HepG2 (cell line): ENCODE data around the gene LLGL2. TPM values are rescaled to one million over a fixed set of nuclear protein-coding genes. Genes with fewer than 3 reads are reported as not detected.

Experiments used
- CBX1 ChIP-seq: IDR thresholded peaks from one replicate; pipeline ENCODE4 v1.6.1; 2016; ENCODE audit warnings: antibody characterized with exemption, low read depth
- DMAP1 ChIP-seq: IDR thresholded peaks from 2 replicates; pipeline ENCODE4 v1.6.1; 2016
- EED ChIP-seq: sonication (generic); formaldehyde crosslinking; IDR thresholded peaks from 2 replicates; pipeline ENCODE4 v1.5.0; 2020; ENCODE audit warnings: mild to moderate bottlenecking, missing genetic modification reagents
- MAFK ChIP-seq, 2 experiments: IDR thresholded peaks in 1 of 2; conservative IDR thresholded peaks in 1 of 2; 2 replicates each; pipeline ENCODE4 v1.6.1; 2011; ENCODE audit warnings: improper control_type of control experiment in 2 of 2, low read length in 2 of 2
- MXD4 ChIP-seq: IDR thresholded peaks from 2 replicates; pipeline ENCODE4 v1.6.1; 2016; ENCODE audit warnings: mild to moderate bottlenecking, missing biosample characterization, missing genetic modification reagents
- MXI1 ChIP-seq: IDR thresholded peaks from 3 replicates; pipeline ENCODE4 v1.6.1; 2012; ENCODE audit warnings: low read depth, low read length, inconsistent platforms, borderline replicate concordance
- NFIB ChIP-seq: sonication (generic); formaldehyde crosslinking; IDR thresholded peaks from 2 replicates; pipeline ENCODE4 v1.9.0; 2021; ENCODE audit warnings: missing genetic modification reagents, mild to moderate bottlenecking, borderline replicate concordance
- NFKB2 ChIP-seq: sonication (generic); formaldehyde crosslinking; IDR thresholded peaks from 2 replicates; pipeline ENCODE4 v1.4.0; 2020; ENCODE audit warnings: missing genetic modification reagents, borderline replicate concordance
- PHB2 ChIP-seq: fragments of 450-650 bp; IDR thresholded peaks from 2 replicates; pipeline ENCODE4 v1.6.1; 2018; ENCODE audit not compliant: partially characterized antibody
- SMYD3 ChIP-seq: sonication (generic); formaldehyde crosslinking; IDR thresholded peaks from 2 replicates; pipeline ENCODE4 v1.8.1; 2023; ENCODE audit warnings: mild to moderate bottlenecking, missing genetic modification reagents
- TAF15 ChIP-seq: fragments of 200-400 bp; formaldehyde crosslinking; IDR thresholded peaks from one replicate; pipeline ENCODE4 v1.6.1; 2018; ENCODE audit warnings: mild to moderate bottlenecking, low read depth, low read length; ENCODE audit not compliant: poor library complexity, severe bottlenecking
- ZKSCAN1 ChIP-seq: fragments of 150-350 bp; IDR thresholded peaks from 2 replicates; pipeline ENCODE4 v1.6.1; 2014; ENCODE audit warnings: low read length
- ZMYM4 ChIP-seq: sonication (generic); formaldehyde crosslinking; IDR thresholded peaks from 2 replicates; pipeline ENCODE4 v1.8.1; 2023; ENCODE audit warnings: mild to moderate bottlenecking, missing genetic modification reagents
- ZNF326 ChIP-seq: sonication (generic); formaldehyde crosslinking; IDR thresholded peaks from 2 replicates; pipeline ENCODE4 v1.4.0; 2020; ENCODE audit warnings: missing genetic modification reagents, borderline replicate concordance
- ZNF350 ChIP-seq: sonication (generic); formaldehyde crosslinking; IDR thresholded peaks from 2 replicates; pipeline ENCODE4 v1.4.0; 2020; ENCODE audit warnings: mild to moderate bottlenecking, low read depth, missing genetic modification reagents, borderline replicate concordance
- ZNF484 ChIP-seq: sonication (generic); formaldehyde crosslinking; IDR thresholded peaks from 2 replicates; pipeline ENCODE4 v1.5.1; 2020; ENCODE audit warnings: mild to moderate bottlenecking, low read depth, missing genetic modification reagents, borderline replicate concordance
- ZNF572 ChIP-seq: sonication (generic); formaldehyde crosslinking; IDR thresholded peaks from 2 replicates; pipeline ENCODE4 v1.5.1; 2020; ENCODE audit warnings: mild to moderate bottlenecking, missing genetic modification reagents
- ZNF589 ChIP-seq: sonication (generic); formaldehyde crosslinking; conservative IDR thresholded peaks from 2 replicates; pipeline ENCODE4 v1.8.0; 2022; ENCODE audit warnings: mild to moderate bottlenecking, moderate library complexity, missing genetic modification reagents
- ZNF724P ChIP-seq: sonication (generic); formaldehyde crosslinking; IDR thresholded peaks from 2 replicates; pipeline ENCODE4 v1.8.0; 2022; ENCODE audit warnings: missing genetic modification reagents, borderline replicate concordance
- polyA plus RNA-seq, 8 experiments: library from polyadenylated mRNA; depleted of rRNA in 3 of 8; stranded (reverse) in 7 of 8; unstranded in 1 of 8; fragments of >200 nt; fragmentation: Illumina TruSeq in 4 of 8; extraction: Trizol in 4 of 8; gene quantifications; 2 replicates each; pipeline versions ENCODE4 v1.2.1 to v1.2.3, GENCODE V29; 2011 to 2016; ENCODE audit warnings: low read depth in 4 of 8, missing spikeins in 1 of 8, mixed read lengths in 1 of 8; ENCODE audit not compliant: insufficient read depth in 1 of 8
- total RNA-seq, 5 experiments: library from RNA; depleted of rRNA; stranded (reverse); fragments of >200 nt; fragmentation: Illumina TruSeq; extraction: Trizol; gene quantifications; 2 replicates each; pipeline ENCODE4 v1.2.3, GENCODE V29; 2016; ENCODE audit warnings: low read depth in 1 of 5
- TF ChIP-seq, protein P1 (sequence below): sonication (generic); formaldehyde crosslinking; IDR thresholded peaks from 2 replicates; pipeline ENCODE4 v1.8.1; 2023; ENCODE audit warnings: mild to moderate bottlenecking, missing genetic modification reagents
- TF ChIP-seq, protein P2 (sequence below): sonication (generic); formaldehyde crosslinking; IDR thresholded peaks from 2 replicates; pipeline ENCODE4 v1.5.1; 2020; ENCODE audit warnings: mild to moderate bottlenecking, missing genetic modification reagents, moderate library complexity
- TF ChIP-seq, protein P3 (sequence below): sonication (generic); formaldehyde crosslinking; IDR thresholded peaks from 2 replicates; pipeline ENCODE4 v1.4.0; 2020; ENCODE audit warnings: missing genetic modification reagents

LLGL2 gene
- total and polyA plus RNA-seq, 2 of the 13 experiments (the other 11 are each of a cell fraction or from before 2014, with no cell fraction given) = 83.0 to 86.7 TPM

DNA sequence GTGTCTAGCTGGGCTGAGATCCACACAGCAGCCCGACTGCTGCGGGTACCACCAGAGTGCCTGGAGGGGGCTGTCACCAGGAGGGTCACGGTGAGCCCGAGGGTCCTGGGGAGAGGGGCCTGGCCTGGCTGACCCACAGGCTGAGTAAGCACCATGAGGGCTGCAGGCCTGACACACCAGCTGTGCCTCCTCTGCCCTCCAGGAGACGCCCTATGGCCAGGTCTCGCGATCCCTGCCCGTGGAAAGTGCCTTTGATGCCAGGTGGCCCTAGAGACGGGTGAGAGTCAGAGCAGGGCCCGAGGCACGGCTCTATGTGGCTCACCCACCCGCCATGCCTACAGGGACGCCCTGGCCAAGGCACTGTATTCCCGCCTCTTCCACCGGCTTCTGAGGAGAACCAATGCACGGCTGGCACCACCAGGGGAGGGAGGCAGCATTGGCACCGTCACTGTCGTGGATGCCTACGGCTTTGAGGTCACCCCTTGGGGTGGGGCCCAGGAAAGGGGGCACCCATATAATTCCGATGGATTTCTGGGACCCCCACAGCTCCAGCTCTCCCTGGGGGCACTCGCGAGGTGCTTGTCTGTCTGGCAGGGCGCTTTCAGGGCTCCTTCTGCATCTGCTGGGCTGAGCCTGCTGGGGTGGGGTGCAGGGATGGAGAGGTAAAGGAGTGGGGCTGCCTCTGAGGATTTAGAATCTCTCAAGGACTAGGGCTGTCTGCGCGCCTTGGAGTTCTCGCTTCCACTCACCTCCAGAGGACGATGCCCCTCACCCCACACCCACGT lies 69.2 kb downstream of the LLGL2 start (continued):
- TF ChIP-seq, protein P1, sequence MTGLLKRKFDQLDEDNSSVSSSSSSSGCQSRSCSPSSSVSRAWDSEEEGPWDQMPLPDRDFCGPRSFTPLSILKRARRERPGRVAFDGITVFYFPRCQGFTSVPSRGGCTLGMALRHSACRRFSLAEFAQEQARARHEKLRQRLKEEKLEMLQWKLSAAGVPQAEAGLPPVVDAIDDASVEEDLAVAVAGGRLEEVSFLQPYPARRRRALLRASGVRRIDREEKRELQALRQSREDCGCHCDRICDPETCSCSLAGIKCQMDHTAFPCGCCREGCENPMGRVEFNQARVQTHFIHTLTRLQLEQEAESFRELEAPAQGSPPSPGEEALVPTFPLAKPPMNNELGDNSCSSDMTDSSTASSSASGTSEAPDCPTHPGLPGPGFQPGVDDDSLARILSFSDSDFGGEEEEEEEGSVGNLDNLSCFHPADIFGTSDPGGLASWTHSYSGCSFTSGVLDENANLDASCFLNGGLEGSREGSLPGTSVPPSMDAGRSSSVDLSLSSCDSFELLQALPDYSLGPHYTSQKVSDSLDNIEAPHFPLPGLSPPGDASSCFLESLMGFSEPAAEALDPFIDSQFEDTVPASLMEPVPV = 0 out of 2 replicates have a peak, but pooled peaks have one; percentile 32
- TF ChIP-seq MAFK (conservative IDR thresholded peaks at IDR 0.05 in 1 of 2, IDR thresholded peaks at IDR 0.05 in 1 of 2; ENCODE audit: low read length in 2 of 2) = no peak
- 0 out of 2 replicates have a peak, but pooled peaks have one; percentile 67 for TF ChIP-seq NFIB (CRISPR knock-in tag)
- TF ChIP-seq ZNF589 (CRISPR knock-in tag) = no peak
- no peak for TF ChIP-seq ZNF350 (CRISPR knock-in tag)
- TF ChIP-seq DMAP1 (CRISPR knock-in tag) = no peak
- no peak for TF ChIP-seq SMYD3 (CRISPR knock-in tag)
- TF ChIP-seq EED (CRISPR knock-in tag) = no peak
- no peak for TF ChIP-seq CBX1
- TF ChIP-seq ZNF326 (CRISPR knock-in tag) = no peak
- 0 out of 2 replicates have a peak, but pooled peaks have one; percentile 48 for TF ChIP-seq ZNF484 (CRISPR knock-in tag)
- TF ChIP-seq, protein P2, sequence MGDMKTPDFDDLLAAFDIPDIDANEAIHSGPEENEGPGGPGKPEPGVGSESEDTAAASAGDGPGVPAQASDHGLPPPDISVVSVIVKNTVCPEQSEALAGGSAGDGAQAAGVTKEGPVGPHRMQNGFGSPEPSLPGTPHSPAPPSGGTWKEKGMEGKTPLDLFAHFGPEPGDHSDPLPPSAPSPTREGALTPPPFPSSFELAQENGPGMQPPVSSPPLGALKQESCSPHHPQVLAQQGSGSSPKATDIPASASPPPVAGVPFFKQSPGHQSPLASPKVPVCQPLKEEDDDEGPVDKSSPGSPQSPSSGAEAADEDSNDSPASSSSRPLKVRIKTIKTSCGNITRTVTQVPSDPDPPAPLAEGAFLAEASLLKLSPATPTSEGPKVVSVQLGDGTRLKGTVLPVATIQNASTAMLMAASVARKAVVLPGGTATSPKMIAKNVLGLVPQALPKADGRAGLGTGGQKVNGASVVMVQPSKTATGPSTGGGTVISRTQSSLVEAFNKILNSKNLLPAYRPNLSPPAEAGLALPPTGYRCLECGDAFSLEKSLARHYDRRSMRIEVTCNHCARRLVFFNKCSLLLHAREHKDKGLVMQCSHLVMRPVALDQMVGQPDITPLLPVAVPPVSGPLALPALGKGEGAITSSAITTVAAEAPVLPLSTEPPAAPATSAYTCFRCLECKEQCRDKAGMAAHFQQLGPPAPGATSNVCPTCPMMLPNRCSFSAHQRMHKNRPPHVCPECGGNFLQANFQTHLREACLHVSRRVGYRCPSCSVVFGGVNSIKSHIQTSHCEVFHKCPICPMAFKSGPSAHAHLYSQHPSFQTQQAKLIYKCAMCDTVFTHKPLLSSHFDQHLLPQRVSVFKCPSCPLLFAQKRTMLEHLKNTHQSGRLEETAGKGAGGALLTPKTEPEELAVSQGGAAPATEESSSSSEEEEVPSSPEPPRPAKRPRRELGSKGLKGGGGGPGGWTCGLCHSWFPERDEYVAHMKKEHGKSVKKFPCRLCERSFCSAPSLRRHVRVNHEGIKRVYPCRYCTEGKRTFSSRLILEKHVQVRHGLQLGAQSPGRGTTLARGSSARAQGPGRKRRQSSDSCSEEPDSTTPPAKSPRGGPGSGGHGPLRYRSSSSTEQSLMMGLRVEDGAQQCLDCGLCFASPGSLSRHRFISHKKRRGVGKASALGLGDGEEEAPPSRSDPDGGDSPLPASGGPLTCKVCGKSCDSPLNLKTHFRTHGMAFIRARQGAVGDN = peak; percentile 40; the same call in 1 of the 2 replicates
- TF ChIP-seq MXI1 = no peak
- TF ChIP-seq PHB2 = no peak
- TF ChIP-seq NFKB2 (CRISPR knock-in tag) = 0 out of 2 replicates have a peak, but pooled peaks have one; percentile 35
- TF ChIP-seq MXD4 = no peak
- TF ChIP-seq ZMYM4 (CRISPR knock-in tag) = no peak
- no peak for TF ChIP-seq ZKSCAN1
- TF ChIP-seq ZNF572 (CRISPR knock-in tag) = peak; percentile 64; the same call in 1 of the 2 replicates
- TF ChIP-seq, protein P3, sequence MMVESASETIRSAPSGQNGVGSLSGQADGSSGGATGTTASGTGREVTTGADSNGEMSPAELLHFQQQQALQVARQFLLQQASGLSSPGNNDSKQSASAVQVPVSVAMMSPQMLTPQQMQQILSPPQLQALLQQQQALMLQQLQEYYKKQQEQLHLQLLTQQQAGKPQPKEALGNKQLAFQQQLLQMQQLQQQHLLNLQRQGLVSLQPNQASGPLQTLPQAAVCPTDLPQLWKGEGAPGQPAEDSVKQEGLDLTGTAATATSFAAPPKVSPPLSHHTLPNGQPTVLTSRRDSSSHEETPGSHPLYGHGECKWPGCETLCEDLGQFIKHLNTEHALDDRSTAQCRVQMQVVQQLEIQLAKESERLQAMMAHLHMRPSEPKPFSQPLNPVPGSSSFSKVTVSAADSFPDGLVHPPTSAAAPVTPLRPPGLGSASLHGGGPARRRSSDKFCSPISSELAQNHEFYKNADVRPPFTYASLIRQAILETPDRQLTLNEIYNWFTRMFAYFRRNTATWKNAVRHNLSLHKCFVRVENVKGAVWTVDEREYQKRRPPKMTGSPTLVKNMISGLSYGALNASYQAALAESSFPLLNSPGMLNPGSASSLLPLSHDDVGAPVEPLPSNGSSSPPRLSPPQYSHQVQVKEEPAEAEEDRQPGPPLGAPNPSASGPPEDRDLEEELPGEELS (CRISPR knock-in tag) = no peak
- no peak for TF ChIP-seq TAF15
- TF ChIP-seq ZNF724P (CRISPR knock-in tag) = no peak
